Ascending aorta (tissue), 2 donors: ENCODE results near the gene OR8D4. TPM values are rescaled to one million over a fixed set of nuclear protein-coding genes. Genes with fewer than 3 reads are reported as not detected.

ENCODE experiments used
- DNase-seq, 2 donors: peaks; one replicate each; pipeline ENCODE4 v3.0.0-alpha.2; 2019; ENCODE audit warnings: low spot score in 2 of 2
- H3K27ac ChIP-seq, 2 donors: fragments of 200-600 bp; sonication (generic); one replicate each; pipeline ENCODE4 v1.5.1; 2016 to 2017; ENCODE audit warnings: mild to moderate bottlenecking in 1 of 2
- H3K27me3 ChIP-seq: fragments of 200-600 bp; sonication (generic); one replicate; pipeline ENCODE4 v1.5.1; 2017
- H3K36me3 ChIP-seq, 2 donors: fragments of 200-600 bp; sonication (generic); one replicate each; pipeline ENCODE4 v1.5.1; 2016
- H3K4me1 ChIP-seq, 2 donors: fragments of 200-600 bp; sonication (generic); one replicate each; pipeline ENCODE4 v1.5.1; 2016 to 2017; ENCODE audit warnings: mild to moderate bottlenecking in 1 of 2
- H3K4me3 ChIP-seq, 2 donors: fragments of 200-600 bp; sonication (generic); one replicate each; pipeline ENCODE4 v1.5.1; 2016 to 2017; ENCODE audit warnings: mild to moderate bottlenecking in 1 of 2
- H3K9me3 ChIP-seq, 2 donors: fragments of 200-600 bp; sonication (generic); one replicate each; pipeline ENCODE4 v1.5.1; 2016
- CTCF ChIP-seq, 3 experiments: fragments of 200-600 bp in 2 of 3; fragments of 450-650 bp in 1 of 3; sonication (generic) in 2 of 3; IDR thresholded peaks; one replicate each; pipeline ENCODE4 v1.5.1; 2016 to 2019; ENCODE audit warnings: antibody characterized with exemption in 3 of 3, mild to moderate bottlenecking in 1 of 3, moderate library complexity in 1 of 3
- intact Hi-C: fragments of 100-400 bp; cut with DNase I; formaldehyde crosslinking; loops from one replicate; pipeline ENCODE4 v1.15.1; 2023
- total RNA-seq: library from RNA; depleted of rRNA; stranded (reverse); fragments of >200 nt; gene quantifications from one replicate; pipeline ENCODE4 v1.1.0, GENCODE V29; 2016

OR8D4 gene
- total RNA-seq, 1 donor from 2014 or later, result not detected

DNA sequence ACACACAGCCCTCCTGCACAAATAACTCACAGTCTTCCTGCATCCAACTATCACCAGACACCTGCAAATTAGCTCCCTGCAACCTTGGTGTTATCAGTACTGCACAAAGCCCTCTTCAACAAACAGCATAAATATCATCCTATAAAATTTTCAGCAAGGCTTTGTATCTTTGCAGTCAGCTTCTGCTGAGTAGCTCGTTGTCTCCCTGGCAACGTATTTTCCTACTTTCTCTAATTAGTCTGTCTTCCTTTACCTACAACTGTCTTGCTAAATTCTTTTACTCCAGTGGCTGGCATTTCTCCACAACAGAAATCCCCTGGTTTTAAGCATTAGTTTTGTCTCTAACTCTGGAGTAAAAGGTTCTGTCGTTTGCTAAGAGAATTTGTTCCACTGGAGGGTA is 3.9 kb downstream of the OR8D4 start:
- DNase-seq, result no peak
- Histone ChIP-seq H3K9me3 (no peaks in the 10 kb centered on the region), H3K4me3 (no peak overlapping the region), H3K36me3 (no peaks in the 10 kb centered on the region), H3K27ac (no peak overlapping the region), H3K27me3 (no peaks in the 10 kb centered on the region), H3K4me1 (no peaks in the 10 kb centered on the region)
- intact Hi-C loops, result no loop called here
- no peak for TF ChIP-seq CTCF (IDR thresholded peaks at IDR 0.05)

DNA sequence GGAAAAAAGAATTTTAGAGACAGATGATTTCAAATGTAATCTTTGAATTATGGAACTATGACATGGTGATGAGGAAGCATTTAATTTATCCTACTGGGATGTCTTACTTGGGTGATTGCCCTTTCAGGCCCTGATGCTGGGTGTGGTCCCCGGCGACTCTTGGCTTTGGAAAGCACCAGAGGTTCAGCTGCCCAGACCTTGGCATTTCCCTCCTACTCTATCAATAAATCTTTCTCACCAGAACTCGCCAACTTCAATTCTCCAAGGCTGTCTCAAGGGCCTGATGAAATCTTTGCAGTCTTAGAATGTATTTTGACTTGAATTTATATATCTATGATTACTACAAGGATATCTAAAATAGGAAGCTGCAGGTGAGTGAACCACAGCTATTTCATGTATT is 19.0 kb downstream of the OR8D4 start:
- no peak for TF ChIP-seq CTCF (IDR thresholded peaks at IDR 0.05)
- no peaks in the 10 kb centered on the region for H3K27me3 ChIP-seq
- no peaks in the 10 kb centered on the region for H3K9me3 ChIP-seq
- H3K4me1 ChIP-seq, result no peaks in the 10 kb centered on the region
- H3K4me3 ChIP-seq, result no peak overlapping the region
- DNase-seq, result no peak
- intact Hi-C loops, result no loop called here
- no peaks in the 10 kb centered on the region for H3K36me3 ChIP-seq
- H3K27ac ChIP-seq, result no peak overlapping the region

DNA sequence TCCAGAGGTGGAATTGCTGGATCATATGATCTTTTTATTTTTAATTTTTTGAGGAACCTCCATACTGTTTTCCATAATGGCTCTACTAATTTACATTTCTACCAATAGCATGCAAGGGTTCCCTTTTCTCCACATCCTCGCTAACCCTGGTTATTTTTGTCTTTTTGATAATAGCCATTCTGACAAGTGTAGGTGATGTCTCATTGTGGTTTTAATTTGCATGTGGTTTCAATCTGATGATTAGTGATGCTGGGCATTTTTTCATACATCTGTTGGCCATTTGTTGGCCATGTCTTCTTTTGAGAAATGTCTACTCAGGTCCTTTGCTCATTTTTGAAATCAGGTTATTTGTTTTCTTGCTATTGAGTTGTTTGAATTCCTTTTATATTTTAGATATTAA is 22.1 kb downstream of the OR8D4 start:
- no peak for TF ChIP-seq CTCF (IDR thresholded peaks at IDR 0.05)
- H3K9me3 ChIP-seq, result no peaks in the 10 kb centered on the region
- H3K4me3 ChIP-seq, result no peak overlapping the region
- H3K27me3 ChIP-seq, result no peaks in the 10 kb centered on the region
- no peak overlapping the region for H3K27ac ChIP-seq
- DNase-seq, result no peak
- intact Hi-C loops, result no loop called here
- H3K36me3 ChIP-seq, result no peaks in the 10 kb centered on the region
- H3K4me1 ChIP-seq, result no peaks in the 10 kb centered on the region

- Histone ChIP-seq H3K36me3 (no peaks in the 10 kb centered on the region), H3K27me3 (no peaks in the 10 kb centered on the region), H3K9me3 (no peaks in the 10 kb centered on the region), H3K4me1 (no peaks in the 10 kb centered on the region), H3K4me3 (no peak within 1 kb of the TSS), H3K27ac (no peak within 1 kb of the TSS)
- intact Hi-C loops, result no loop called here
- DNase-seq, result no peak
- no peak for TF ChIP-seq CTCF (IDR thresholded peaks at IDR 0.05)
These were observed 37.4 kb downstream of the OR8D4 start, which contains the start of gene OR4D5 for GRCh38 chr11:123939317-123939716. OR4D5 (plus strand) TSS chr11:123939617; CDS start chr11:123939617, 0 bp downstream.

GRCh38 chr11:123942413-123942812 is 40.4 kb downstream of the OR8D4 start:
- DNase-seq, result no peak
- no peaks in the 10 kb centered on the region for H3K4me1 ChIP-seq
- H3K27me3 ChIP-seq, result no peaks in the 10 kb centered on the region
- H3K27ac ChIP-seq, result no peak overlapping the region
- intact Hi-C loops, result no loop called here
- no peak overlapping the region for H3K4me3 ChIP-seq
- no peaks in the 10 kb centered on the region for H3K36me3 ChIP-seq
- H3K9me3 ChIP-seq, result no peaks in the 10 kb centered on the region
- no peak for TF ChIP-seq CTCF (IDR thresholded peaks at IDR 0.05)

GRCh38 chr11:123943738-123944137 is 41.8 kb downstream of the OR8D4 start, which contains the start of gene OR6T1:
OR6T1 (minus strand) TSS chr11:123943838; CDS start chr11:123943838, 0 bp downstream.
- no peaks in the 10 kb centered on the region for H3K36me3 ChIP-seq
- intact Hi-C loops, result no loop called here
- no peak for DNase-seq
- H3K4me3 ChIP-seq, result no peak within 1 kb of the TSS
- no peaks in the 10 kb centered on the region for H3K9me3 ChIP-seq
- no peak for TF ChIP-seq CTCF (IDR thresholded peaks at IDR 0.05)
- H3K27me3 ChIP-seq, result no peaks in the 10 kb centered on the region
- H3K27ac ChIP-seq, result no peak within 1 kb of the TSS
- no peaks in the 10 kb centered on the region for H3K4me1 ChIP-seq
